ENCODE data around the gene SMIM14. TPM values are rescaled to one million over a fixed set of nuclear protein-coding genes. Genes with fewer than 3 reads are reported as not detected.

SMIM14 gene
- total RNA-seq (2022; extraction: Qiagen RNA extraction; ENCODE audit: low read depth), result 11.6 to 16.4 TPM (median 15.2 TPM) in 5 replicates

GRCh38 chr4:39638354-39639239 lies at the start of gene SMIM14:
Gene SMIM14 (minus strand): TSS chr4:39638865. CDS start chr4:39605145, 33,720 bp downstream.

GRCh38 chr4:39527296-39528060 lies 111.2 kb downstream of the SMIM14 start, which contains the start of gene UGDH:
Gene UGDH (minus strand): TSS chr4:39527439. CDS start chr4:39521512, 5,927 bp downstream.

Other genes starting within 250 kb of the SMIM14 start
- gene KLB, start 231.9 kb downstream of the SMIM14 start, total RNA-seq (2022; extraction: Qiagen RNA extraction; ENCODE audit: low read depth), result 0.08 to 0.15 TPM (median 0.11 TPM) in 5 replicates
- 898 to 1,713 TPM (median 907 TPM) in 5 replicates for gene RPL9, start 179.9 kb downstream of the SMIM14 start, total RNA-seq (2022; extraction: Qiagen RNA extraction; ENCODE audit: low read depth)
- gene LIAS, start 179.8 kb downstream of the SMIM14 start, total RNA-seq (2022; extraction: Qiagen RNA extraction; ENCODE audit: low read depth), result 10.0 to 12.5 TPM (median 11.1 TPM) in 5 replicates
- 211 to 314 TPM (median 235 TPM) in 5 replicates for gene UGDH, start 111.4 kb downstream of the SMIM14 start, total RNA-seq (2022; extraction: Qiagen RNA extraction; ENCODE audit: low read depth)
- 55.9 to 79.5 TPM (median 73.4 TPM) in 5 replicates for gene UBE2K, start 59.3 kb upstream of the SMIM14 start, total RNA-seq (2022; extraction: Qiagen RNA extraction; ENCODE audit: low read depth)

All from A549 treated with GW870086 at 1 μM for 4 hours (cell line).